ENCODE measurements around the gene MYH1.

- TF ChIP-seq CTCF (IDR thresholded peaks at IDR 0.05) = no peak
- no peak for TF ChIP-seq POLR2A (IDR thresholded peaks at IDR 0.05)
Measured at GRCh38 chr17:10460062-10460461, 58.3 kb downstream of the MYH1 start.
